Measurements from ENCODE around the gene SPSB4.

SPSB4 gene

DNA sequence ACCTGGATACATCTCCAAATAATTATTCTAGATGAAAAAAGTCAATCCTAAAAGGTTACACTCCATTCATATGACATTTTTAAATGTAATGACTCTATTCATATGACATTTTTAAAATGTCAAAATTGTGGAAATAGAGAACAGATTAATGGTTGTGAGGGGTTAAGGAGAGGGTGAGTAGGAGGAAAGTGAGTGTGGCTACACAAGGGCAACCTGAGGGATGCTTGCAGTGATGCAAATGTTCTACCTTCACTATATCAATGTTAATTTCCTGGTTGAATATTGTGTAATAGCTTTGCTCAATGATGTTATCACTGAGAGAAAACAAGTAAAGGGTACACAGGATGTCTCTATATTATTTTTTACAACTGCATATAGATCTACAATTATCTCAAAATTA is 125.6 kb downstream of the SPSB4 start:
- no peaks in the 10 kb centered on the region for H3K4me1 ChIP-seq (ENCODE audit: control insufficient read depth in 2 of 2, insufficient read depth in 2 of 2, low read length in 2 of 2)
- no peaks in the 10 kb centered on the region for H3K9me3 ChIP-seq (ENCODE audit: control insufficient read depth in 2 of 2, low read length in 2 of 2)
- H3K27ac ChIP-seq (ENCODE audit: low read depth in 2 of 2, low read length in 2 of 2), result no peak overlapping the region

DNA sequence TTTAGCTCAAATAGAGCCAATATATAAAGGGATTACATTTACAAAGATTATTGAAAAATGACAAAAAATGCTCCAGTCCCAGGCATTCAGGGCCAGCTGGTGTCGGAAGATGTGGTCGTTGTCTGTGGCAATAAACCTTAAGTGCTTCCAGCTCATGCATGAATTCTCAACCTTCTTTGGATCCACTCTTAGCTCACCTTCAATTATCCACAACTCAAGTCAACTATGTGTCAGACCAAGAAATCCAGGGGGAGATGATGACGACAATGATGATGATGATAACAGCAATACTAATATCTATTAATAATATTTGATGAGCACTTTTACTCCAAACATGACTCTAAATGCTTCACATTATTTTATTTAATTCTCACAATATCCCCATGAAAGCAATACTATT is 126.9 kb downstream of the SPSB4 start:
- no peak overlapping the region for H3K4me3 ChIP-seq (ENCODE audit: low read length in 2 of 2)
- H3K27ac ChIP-seq (ENCODE audit: low read depth in 2 of 2, low read length in 2 of 2), result no peak overlapping the region
- no peaks in the 10 kb centered on the region for H3K36me3 ChIP-seq (ENCODE audit: control insufficient read depth in 2 of 2, insufficient read depth in 2 of 2, low read length in 2 of 2)
- H3K9me3 ChIP-seq (ENCODE audit: control insufficient read depth in 2 of 2, low read length in 2 of 2), result no peaks in the 10 kb centered on the region
- no peak overlapping the region for H3K9ac ChIP-seq (ENCODE audit: low read depth in 1 of 2, low read length in 2 of 2)
- no peaks in the 10 kb centered on the region for H3K4me1 ChIP-seq (ENCODE audit: control insufficient read depth in 2 of 2, insufficient read depth in 2 of 2, low read length in 2 of 2)
- H3K27me3 ChIP-seq (ENCODE audit: control insufficient read depth in 2 of 2, insufficient read depth in 2 of 2, low read length in 2 of 2), result peaks cover 0 to 2% of the 10 kb centered on the region in 2 donors

More for the DNA sequence above, 125.6 kb downstream of the SPSB4 start:
- Histone ChIP-seq H3K4me3 (ENCODE audit: low read length in 2 of 2) (no peak overlapping the region), H3K36me3 (ENCODE audit: control insufficient read depth in 2 of 2, insufficient read depth in 2 of 2, low read length in 2 of 2) (no peaks in the 10 kb centered on the region), H3K9ac (ENCODE audit: low read depth in 1 of 2, low read length in 2 of 2) (no peak overlapping the region), H3K27me3 (ENCODE audit: control insufficient read depth in 2 of 2, insufficient read depth in 2 of 2, low read length in 2 of 2) (peaks cover 0 to 2% of the 10 kb centered on the region in 2 donors)

DNA sequence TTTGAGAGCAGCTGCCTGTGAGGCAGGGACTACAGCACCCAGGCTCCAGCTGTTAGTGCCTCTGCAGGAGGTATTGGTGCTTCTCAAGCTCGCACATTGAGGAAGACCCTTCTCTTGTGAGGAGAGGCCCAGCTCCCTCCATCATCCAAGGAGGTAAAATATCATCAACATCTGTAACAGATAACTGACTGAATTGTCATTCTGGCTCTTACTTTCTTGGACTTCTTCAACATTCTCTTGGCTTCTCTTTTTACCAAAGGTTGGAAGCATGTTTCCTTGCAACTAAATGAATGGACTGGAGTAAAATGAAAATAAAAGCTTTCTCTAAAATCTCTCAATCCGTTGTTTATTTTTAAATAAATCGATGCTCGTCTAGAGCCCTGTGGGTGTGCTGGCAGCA is 127.4 kb downstream of the SPSB4 start:
- Histone ChIP-seq H3K4me1 (ENCODE audit: control insufficient read depth in 2 of 2, insufficient read depth in 2 of 2, low read length in 2 of 2) (no peaks in the 10 kb centered on the region), H3K9ac (ENCODE audit: low read depth in 1 of 2, low read length in 2 of 2) (no peak overlapping the region), H3K36me3 (ENCODE audit: control insufficient read depth in 2 of 2, insufficient read depth in 2 of 2, low read length in 2 of 2) (no peaks in the 10 kb centered on the region), H3K27ac (ENCODE audit: low read depth in 2 of 2, low read length in 2 of 2) (no peak overlapping the region), H3K27me3 (ENCODE audit: control insufficient read depth in 2 of 2, insufficient read depth in 2 of 2, low read length in 2 of 2) (peaks cover 0 to 2% of the 10 kb centered on the region in 2 donors), H3K9me3 (ENCODE audit: control insufficient read depth in 2 of 2, low read length in 2 of 2) (no peaks in the 10 kb centered on the region), H3K4me3 (ENCODE audit: low read length in 2 of 2) (no peak overlapping the region)

DNA sequence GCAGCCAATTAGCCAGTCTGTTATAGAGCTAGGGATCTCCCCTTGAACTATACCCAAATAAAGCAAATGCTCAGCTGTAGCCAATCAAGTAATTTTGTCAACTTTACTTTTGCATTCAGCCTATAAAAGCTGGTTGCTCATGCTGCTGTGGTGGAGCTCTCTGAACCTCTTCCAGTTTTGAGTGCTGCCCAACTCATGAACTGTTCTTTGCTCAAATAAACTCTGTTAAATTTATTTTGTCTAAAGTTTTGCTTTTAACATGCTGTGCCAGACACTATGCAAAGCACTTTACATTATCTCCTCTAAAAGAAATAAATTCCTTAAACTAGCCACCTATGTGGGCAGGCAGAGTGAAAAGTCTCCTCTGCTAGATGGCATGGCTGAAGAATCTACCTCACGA is 128.8 kb downstream of the SPSB4 start:
- H3K27ac ChIP-seq (ENCODE audit: low read depth in 2 of 2, low read length in 2 of 2), result no peak overlapping the region
- H3K9ac ChIP-seq (ENCODE audit: low read depth in 1 of 2, low read length in 2 of 2), result no peak overlapping the region
- H3K4me3 ChIP-seq (ENCODE audit: low read length in 2 of 2), result no peak overlapping the region
- no peaks in the 10 kb centered on the region for H3K9me3 ChIP-seq (ENCODE audit: control insufficient read depth in 2 of 2, low read length in 2 of 2)
- no peaks in the 10 kb centered on the region for H3K27me3 ChIP-seq (ENCODE audit: control insufficient read depth in 2 of 2, insufficient read depth in 2 of 2, low read length in 2 of 2)
- H3K4me1 ChIP-seq (ENCODE audit: control insufficient read depth in 2 of 2, insufficient read depth in 2 of 2, low read length in 2 of 2), result no peaks in the 10 kb centered on the region
- H3K36me3 ChIP-seq (ENCODE audit: control insufficient read depth in 2 of 2, insufficient read depth in 2 of 2, low read length in 2 of 2), result no peaks in the 10 kb centered on the region

DNA sequence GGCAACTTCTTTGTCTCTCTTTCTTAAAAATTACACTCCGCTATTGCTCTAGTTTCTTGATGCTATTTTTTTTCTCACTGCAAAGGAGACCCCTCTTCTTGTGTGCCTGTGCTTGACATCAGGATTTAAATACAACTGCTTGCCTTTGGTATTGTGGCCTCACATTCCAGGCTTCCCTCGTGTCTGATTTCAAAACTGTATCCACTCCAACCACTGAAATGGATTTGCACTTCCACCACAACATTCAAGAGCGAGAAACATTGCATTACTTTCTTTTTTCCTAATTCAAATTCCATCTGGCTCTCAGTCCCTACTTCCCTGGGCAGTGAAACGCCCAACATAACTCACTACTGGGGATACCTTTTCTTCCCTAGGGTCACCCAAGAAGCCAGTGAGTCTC is 130.0 kb downstream of the SPSB4 start:
- no peak overlapping the region for H3K9ac ChIP-seq (ENCODE audit: low read depth in 1 of 2, low read length in 2 of 2)
- no peak overlapping the region for H3K4me3 ChIP-seq (ENCODE audit: low read length in 2 of 2)
- no peak overlapping the region for H3K27ac ChIP-seq (ENCODE audit: low read depth in 2 of 2, low read length in 2 of 2)
- no peaks in the 10 kb centered on the region for H3K9me3 ChIP-seq (ENCODE audit: control insufficient read depth in 2 of 2, low read length in 2 of 2)
- H3K4me1 ChIP-seq (ENCODE audit: control insufficient read depth in 2 of 2, insufficient read depth in 2 of 2, low read length in 2 of 2), result no peaks in the 10 kb centered on the region
- no peaks in the 10 kb centered on the region for H3K36me3 ChIP-seq (ENCODE audit: control insufficient read depth in 2 of 2, insufficient read depth in 2 of 2, low read length in 2 of 2)
- H3K27me3 ChIP-seq (ENCODE audit: control insufficient read depth in 2 of 2, insufficient read depth in 2 of 2, low read length in 2 of 2), result peaks cover 0 to 2% of the 10 kb centered on the region in 2 donors

DNA sequence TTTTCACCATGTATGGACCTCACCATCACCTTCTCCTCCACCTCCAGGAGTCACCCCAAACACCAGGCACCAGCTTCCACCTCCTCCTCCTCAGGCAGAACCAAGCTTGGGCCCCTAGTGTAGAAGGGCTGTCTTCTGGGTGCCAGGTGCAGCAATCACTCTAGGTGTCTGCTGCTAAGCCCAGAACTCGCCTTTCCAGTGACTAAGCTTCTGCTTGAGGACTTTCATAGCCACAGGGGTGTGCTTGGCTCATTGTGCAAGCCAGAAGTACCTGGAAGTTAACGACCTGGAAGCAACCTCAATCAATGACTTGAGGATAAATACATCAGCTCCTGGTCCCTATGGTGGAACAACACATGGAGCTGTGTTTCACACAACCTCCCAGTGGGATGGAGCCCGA is 130.7 kb downstream of the SPSB4 start:
- no peak overlapping the region for H3K4me3 ChIP-seq (ENCODE audit: low read length in 2 of 2)
- peaks cover 0 to 2% of the 10 kb centered on the region in 2 donors for H3K27me3 ChIP-seq (ENCODE audit: control insufficient read depth in 2 of 2, insufficient read depth in 2 of 2, low read length in 2 of 2)
- no peak overlapping the region for H3K27ac ChIP-seq (ENCODE audit: low read depth in 2 of 2, low read length in 2 of 2)
- H3K36me3 ChIP-seq (ENCODE audit: control insufficient read depth in 2 of 2, insufficient read depth in 2 of 2, low read length in 2 of 2), result no peaks in the 10 kb centered on the region
- H3K4me1 ChIP-seq (ENCODE audit: control insufficient read depth in 2 of 2, insufficient read depth in 2 of 2, low read length in 2 of 2), result no peaks in the 10 kb centered on the region
- H3K9me3 ChIP-seq (ENCODE audit: control insufficient read depth in 2 of 2, low read length in 2 of 2), result no peaks in the 10 kb centered on the region
- H3K9ac ChIP-seq (ENCODE audit: low read depth in 1 of 2, low read length in 2 of 2), result no peak overlapping the region

DNA sequence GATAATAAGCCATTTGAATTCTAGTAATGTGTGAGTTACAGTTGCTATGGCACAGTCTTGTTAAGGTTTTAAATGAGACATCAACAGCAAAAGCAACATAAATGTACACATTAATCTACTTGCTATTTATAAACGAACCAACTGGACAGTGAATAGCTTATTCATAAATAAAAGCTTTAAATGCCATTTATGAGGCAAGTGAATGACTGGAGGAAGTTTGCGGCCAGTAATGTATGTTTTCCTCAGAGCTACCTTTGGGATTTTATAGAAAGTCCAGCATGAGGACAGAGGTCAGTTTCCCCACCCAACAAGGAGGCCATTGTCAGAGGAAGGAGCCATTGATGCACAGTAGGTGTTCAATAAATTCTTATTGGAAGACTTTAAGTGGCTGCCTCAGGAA is 132.5 kb downstream of the SPSB4 start:
- Histone ChIP-seq H3K4me3 (ENCODE audit: low read length in 2 of 2) (no peak overlapping the region), H3K9ac (ENCODE audit: low read depth in 1 of 2, low read length in 2 of 2) (no peak overlapping the region), H3K27ac (ENCODE audit: low read depth in 2 of 2, low read length in 2 of 2) (no peak overlapping the region), H3K9me3 (ENCODE audit: control insufficient read depth in 2 of 2, low read length in 2 of 2) (no peaks in the 10 kb centered on the region), H3K36me3 (ENCODE audit: control insufficient read depth in 2 of 2, insufficient read depth in 2 of 2, low read length in 2 of 2) (no peaks in the 10 kb centered on the region), H3K4me1 (ENCODE audit: control insufficient read depth in 2 of 2, insufficient read depth in 2 of 2, low read length in 2 of 2) (no peaks in the 10 kb centered on the region), H3K27me3 (ENCODE audit: control insufficient read depth in 2 of 2, insufficient read depth in 2 of 2, low read length in 2 of 2) (peaks cover 0 to 5% of the 10 kb centered on the region in 2 donors)

DNA sequence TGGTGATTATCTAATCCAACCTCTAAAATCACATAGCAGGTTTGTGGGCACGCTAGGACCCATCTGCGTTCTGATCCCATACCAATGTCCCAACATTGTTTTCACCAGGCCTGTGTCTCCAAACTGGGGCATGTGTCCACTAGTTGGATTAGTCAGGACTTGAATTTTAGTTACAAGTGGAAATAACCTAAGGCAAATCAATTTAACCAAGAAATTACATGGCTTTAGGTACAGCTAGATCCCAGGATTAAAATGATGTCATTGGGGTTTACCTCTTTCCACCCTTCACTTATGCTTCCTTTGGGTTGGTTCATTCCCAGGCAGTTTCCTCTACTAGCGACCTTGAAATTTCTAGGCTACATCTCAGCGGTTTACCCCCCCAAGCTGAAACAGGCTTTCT is 133.3 kb downstream of the SPSB4 start:
- no peak overlapping the region for H3K27ac ChIP-seq (ENCODE audit: low read depth in 2 of 2, low read length in 2 of 2)
- peaks cover 0 to 5% of the 10 kb centered on the region in 2 donors for H3K27me3 ChIP-seq (ENCODE audit: control insufficient read depth in 2 of 2, insufficient read depth in 2 of 2, low read length in 2 of 2)
- H3K4me1 ChIP-seq (ENCODE audit: control insufficient read depth in 2 of 2, insufficient read depth in 2 of 2, low read length in 2 of 2), result no peaks in the 10 kb centered on the region
- H3K36me3 ChIP-seq (ENCODE audit: control insufficient read depth in 2 of 2, insufficient read depth in 2 of 2, low read length in 2 of 2), result no peaks in the 10 kb centered on the region
- H3K4me3 ChIP-seq (ENCODE audit: low read length in 2 of 2), result no peak overlapping the region
- no peaks in the 10 kb centered on the region for H3K9me3 ChIP-seq (ENCODE audit: control insufficient read depth in 2 of 2, low read length in 2 of 2)
- H3K9ac ChIP-seq (ENCODE audit: low read depth in 1 of 2, low read length in 2 of 2), result no peak overlapping the region

DNA sequence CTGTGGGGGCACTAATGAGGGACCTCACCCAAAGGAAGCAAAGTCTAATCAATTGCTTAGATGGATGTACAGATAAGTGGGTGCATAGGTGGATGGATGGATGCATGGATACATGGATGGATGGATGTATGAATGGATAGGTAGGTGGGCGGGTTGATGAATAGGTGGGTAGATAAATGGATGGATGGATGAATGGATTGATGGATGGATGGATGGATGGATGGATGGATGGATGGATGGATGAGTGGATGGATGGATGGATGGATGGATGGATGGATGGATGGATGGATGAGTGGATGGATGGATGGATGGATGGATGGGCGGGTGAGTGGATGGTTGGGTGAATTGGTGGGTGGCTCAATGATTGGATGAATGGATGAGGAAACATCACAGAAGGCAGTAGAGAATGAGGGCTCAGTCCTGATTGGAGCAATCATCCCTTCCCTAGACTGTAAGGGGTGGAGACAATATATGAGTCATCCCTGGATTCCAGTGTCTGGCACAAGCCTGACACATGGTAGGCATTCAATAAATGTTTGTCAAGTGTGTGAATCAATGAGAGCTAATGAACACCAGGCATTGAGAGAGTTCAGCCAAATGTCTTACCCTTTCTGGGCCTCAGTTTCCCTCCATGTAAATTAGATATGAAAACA is 140.1 kb downstream of the SPSB4 start:
- Histone ChIP-seq H3K36me3 (ENCODE audit: control insufficient read depth in 2 of 2, insufficient read depth in 2 of 2, low read length in 2 of 2) (no peaks in the 10 kb centered on the region), H3K4me3 (ENCODE audit: low read length in 2 of 2) (no peak overlapping the region), H3K9ac (ENCODE audit: low read depth in 1 of 2, low read length in 2 of 2) (no peak overlapping the region), H3K9me3 (ENCODE audit: control insufficient read depth in 2 of 2, low read length in 2 of 2) (no peaks in the 10 kb centered on the region), H3K4me1 (ENCODE audit: control insufficient read depth in 2 of 2, insufficient read depth in 2 of 2, low read length in 2 of 2) (no peaks in the 10 kb centered on the region), H3K27me3 (ENCODE audit: control insufficient read depth in 2 of 2, insufficient read depth in 2 of 2, low read length in 2 of 2) (peaks cover 7 to 8% of the 10 kb centered on the region in 2 donors), H3K27ac (ENCODE audit: low read depth in 2 of 2, low read length in 2 of 2) (no peak overlapping the region)

DNA sequence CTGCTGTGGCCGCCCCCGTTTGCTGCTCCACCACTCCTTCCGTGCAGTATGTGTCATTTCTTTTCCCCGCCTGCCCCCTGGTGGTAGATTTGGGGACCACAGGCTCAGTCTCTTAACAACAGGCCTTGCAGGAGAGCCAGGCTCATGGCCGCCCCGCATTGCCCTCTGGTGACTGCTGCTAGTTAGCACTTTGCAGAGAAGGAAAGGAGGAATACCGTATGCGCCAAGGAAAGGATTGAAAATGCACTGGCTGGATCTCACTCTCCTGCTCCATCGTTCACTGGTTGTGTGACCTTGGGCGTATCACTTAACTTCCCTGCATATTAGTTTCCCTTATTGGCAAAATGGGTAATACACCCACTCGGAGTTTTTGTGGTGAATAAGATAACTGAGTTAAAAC is 141.2 kb downstream of the SPSB4 start:
- Histone ChIP-seq H3K9ac (ENCODE audit: low read depth in 1 of 2, low read length in 2 of 2) (no peak overlapping the region), H3K36me3 (ENCODE audit: control insufficient read depth in 2 of 2, insufficient read depth in 2 of 2, low read length in 2 of 2) (no peaks in the 10 kb centered on the region), H3K27me3 (ENCODE audit: control insufficient read depth in 2 of 2, insufficient read depth in 2 of 2, low read length in 2 of 2) (peaks cover 7 to 8% of the 10 kb centered on the region in 2 donors), H3K27ac (ENCODE audit: low read depth in 2 of 2, low read length in 2 of 2) (no peak overlapping the region), H3K4me1 (ENCODE audit: control insufficient read depth in 2 of 2, insufficient read depth in 2 of 2, low read length in 2 of 2) (no peaks in the 10 kb centered on the region), H3K9me3 (ENCODE audit: control insufficient read depth in 2 of 2, low read length in 2 of 2) (no peaks in the 10 kb centered on the region), H3K4me3 (ENCODE audit: low read length in 2 of 2) (no peak overlapping the region)

Data from mucosa of rectum (tissue), 2 donors.